Nephron (organoid): ENCODE results near the gene OR4K2.

ENCODE experiments used
- H3K27ac Mint-ChIP-seq, 3 experiments: 2 replicates each; pipeline ENCODE4 v1.8.0; 2020; ENCODE audit warnings: mixed read lengths in 3 of 3, mild to moderate bottlenecking in 2 of 3, moderate library complexity in 1 of 3
- H3K27me3 Mint-ChIP-seq: 2 replicates; pipeline ENCODE4 v1.8.0; 2021; ENCODE audit warnings: low read depth, mild to moderate bottlenecking, moderate library complexity, mixed read lengths
- H3K36me3 Mint-ChIP-seq: 2 replicates; pipeline ENCODE4 v1.8.0; 2020; ENCODE audit warnings: low read depth, mixed read lengths
- H3K4me1 Mint-ChIP-seq: 2 replicates; pipeline ENCODE4 v1.8.0; 2020; ENCODE audit warnings: mixed read lengths
- H3K4me3 Mint-ChIP-seq, 3 experiments: 2 replicates each; pipeline ENCODE4 v1.8.0; 2020; ENCODE audit warnings: mild to moderate bottlenecking in 3 of 3, mixed read lengths in 3 of 3, moderate library complexity in 2 of 3
- H3K9me3 Mint-ChIP-seq: 2 replicates; pipeline ENCODE4 v1.8.0; 2020; ENCODE audit warnings: mixed read lengths
- CTCF ChIP-seq, 3 experiments: fragments of 200-600 bp; sonication (generic); IDR thresholded peaks; one replicate each; pipeline ENCODE4 v1.5.0; 2021; ENCODE audit warnings: antibody characterized with exemption in 3 of 3; ENCODE audit not compliant: unreplicated experiment in 3 of 3

The OR4K2 gene

GRCh38 chr14:19930617-19931016 lies 55.7 kb downstream of the OR4K2 start, which contains the start of gene OR4K1:
Gene OR4K1, plus strand, starts transcription at chr14:19930917. Its CDS starts 4,750 bp downstream, at chr14:19935667.
- Mint-ChIP-seq H3K27ac (no peak within 1 kb of the TSS), H3K36me3 (no peaks in the 10 kb centered on the region), H3K9me3 (peaks cover 30% of the 10 kb centered on the region), H3K4me1 (no peaks in the 10 kb centered on the region), H3K27me3 (no peaks in the 10 kb centered on the region), H3K4me3 (no peak within 1 kb of the TSS)
- TF ChIP-seq CTCF (IDR thresholded peaks at IDR 0.05; ENCODE audit: unreplicated experiment in 3 of 3), result no peak
